GM21825 (cell line): ENCODE measurements around the gene MGAT5B.
"Not testable (repeated sequence)": the region's sequence is repeated elsewhere in the genome, so short reads cannot be mapped to it uniquely, and the experiment has no call there.

ENCODE experiments used
- ATAC-seq: cut with Tn5 transposase; IDR thresholded peaks from one replicate; pipeline ENCODE4 v1.9.1; 2021; ENCODE audit warnings: mild to moderate bottlenecking, moderate library complexity; ENCODE audit not compliant: unreplicated experiment

The MGAT5B gene

GRCh38 chr17:76868176-76868668 is at the start of gene MGAT5B:
Gene MGAT5B, plus strand, starts transcription at chr17:76868404. Its CDS starts 626 bp downstream, at chr17:76869030.
- ATAC-seq: no peak

GRCh38 chr17:76820039-76820438 is 48.2 kb upstream of the MGAT5B start:
- no peak for ATAC-seq

GRCh38 chr17:76820561-76820960 is 47.6 kb upstream of the MGAT5B start:
- ATAC-seq: no peak

GRCh38 chr17:76822184-76822778 is 45.9 kb upstream of the MGAT5B start:
- ATAC-seq: no peak

GRCh38 chr17:76824093-76824492 is 44.1 kb upstream of the MGAT5B start:
- no peak for ATAC-seq

- no peak for ATAC-seq
Measured at GRCh38 chr17:76826330-76827068, 41.7 kb upstream of the MGAT5B start.

GRCh38 chr17:76827736-76828135 is 40.5 kb upstream of the MGAT5B start:
- no peak for ATAC-seq

- ATAC-seq: no peak
Measured at GRCh38 chr17:76830987-76831715, 37.1 kb upstream of the MGAT5B start.

GRCh38 chr17:76833034-76833644 is 35.1 kb upstream of the MGAT5B start:
- ATAC-seq: no peak

GRCh38 chr17:76833747-76834146 is 34.5 kb upstream of the MGAT5B start:
- no peak for ATAC-seq

GRCh38 chr17:76834870-76835269 is 33.3 kb upstream of the MGAT5B start:
- ATAC-seq: no peak

- ATAC-seq: no peak
Measured at GRCh38 chr17:76840443-76840767, 27.8 kb upstream of the MGAT5B start.

- no peak for ATAC-seq
Measured at GRCh38 chr17:76840884-76841775, 27.1 kb upstream of the MGAT5B start.

GRCh38 chr17:76841776-76842405 is 26.3 kb upstream of the MGAT5B start:
- ATAC-seq: no peak

- not testable (repeated sequence) for ATAC-seq
Measured at GRCh38 chr17:76843068-76843467, 25.1 kb upstream of the MGAT5B start.

GRCh38 chr17:76843703-76844484 is 24.3 kb upstream of the MGAT5B start:
- ATAC-seq: no peak

GRCh38 chr17:76844485-76844829 is 23.7 kb upstream of the MGAT5B start:
- no peak for ATAC-seq

GRCh38 chr17:76844846-76845245 is 23.4 kb upstream of the MGAT5B start:
- ATAC-seq: no peak

- ATAC-seq: no peak
Measured at GRCh38 chr17:76845541-76846017, 22.6 kb upstream of the MGAT5B start.
